SU-DHL-6 (cell line): ENCODE measurements around the gene DCUN1D5.

Experiments
- CTCF ChIP-seq: fragments of 200-600 bp; sonication (generic); IDR thresholded peaks from one replicate; pipeline ENCODE4 v1.5.1; 2017; ENCODE audit warnings: antibody characterized with exemption, mild to moderate bottlenecking, low read length, moderate library complexity; ENCODE audit not compliant: insufficient read depth, poor library complexity, severe bottlenecking
- EZH2phosphoT487 ChIP-seq: fragments of 200-600 bp; sonication (generic), shearing (Covaris generic); conservative IDR thresholded peaks from 2 replicates; pipeline ENCODE4 v1.6.1; 2018; ENCODE audit warnings: mild to moderate bottlenecking, antibody characterized with exemption, low read length, moderate library complexity, mixed read lengths

GRCh38 chr11:103108933-103109817, 17.2 kb upstream of the DCUN1D5 start, which contains the start of gene DYNC2H1:
- TF ChIP-seq CTCF (peak; percentile 30), EZH2phosphoT487 (no peak)
